Nucleus accumbens (tissue), 56 donors: Measurements from ENCODE around the gene SPRYD3.
"Not testable (repeated sequence)": the region's sequence is repeated elsewhere in the genome, so short reads cannot be mapped to it uniquely, and the experiment has no call there.

Experiments
- DNase-seq, 56 donors: peaks; one replicate each; lab custom pipeline; 2025; lab: John Stamatoyannopoulos, UW

Gene SPRYD3

DNA sequence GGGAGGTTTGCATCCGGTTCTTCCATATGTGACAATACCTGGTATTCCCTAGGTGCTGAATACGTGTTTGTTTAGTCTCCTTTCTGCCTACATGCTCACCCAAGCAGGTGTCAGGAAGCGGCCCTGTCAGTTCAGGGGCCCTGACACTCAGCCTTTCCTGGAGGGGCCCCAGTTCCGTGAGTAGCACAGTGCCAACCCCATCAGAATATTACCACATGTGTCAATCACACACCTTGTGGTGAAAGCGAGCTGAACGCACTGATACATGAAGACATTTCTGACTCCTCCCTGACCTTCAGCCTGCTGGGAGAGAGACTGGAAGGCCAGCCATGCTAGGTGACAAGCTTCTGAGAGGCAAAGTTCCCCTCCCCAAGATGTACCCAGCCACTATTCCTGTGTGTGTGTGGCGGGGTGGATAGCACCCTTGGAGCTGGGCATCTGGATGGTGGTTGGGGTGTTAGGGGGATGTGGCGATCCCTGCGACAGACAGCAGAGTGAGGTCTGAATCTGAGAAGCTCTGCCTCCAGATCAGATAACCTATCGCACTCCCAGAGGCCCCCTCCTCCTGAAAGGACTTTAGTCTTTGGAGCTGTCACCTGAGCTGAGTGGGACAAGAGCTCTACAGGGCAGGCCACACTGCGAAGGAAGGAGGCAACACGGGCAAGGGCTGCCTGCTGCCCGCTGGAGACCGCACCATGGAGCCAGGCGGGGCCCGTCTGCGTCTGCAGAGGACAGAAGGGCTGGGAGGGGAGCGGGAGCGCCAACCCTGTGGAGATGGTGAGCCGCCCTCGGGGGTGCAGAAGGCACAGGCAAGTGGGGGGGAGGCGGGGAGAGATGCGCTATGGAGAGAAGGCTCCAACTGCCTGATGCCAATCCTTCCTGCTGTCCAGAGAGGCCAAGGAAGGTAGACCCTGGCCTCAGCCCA, 24.0 kb upstream of the SPRYD3 start, which contains the start of gene SOAT2:
TSS of gene SOAT2 (plus strand) at position 604 of the 925 bp plus-strand sequence. CDS start at position 696, 92 bp downstream.
- DNase-seq, result no peak

GRCh38 chr12:53101931-53102781, 23.0 kb upstream of the SPRYD3 start:
- no peak for DNase-seq

GRCh38 chr12:53101266-53101665, 22.1 kb upstream of the SPRYD3 start:
- no peak for DNase-seq

DNA sequence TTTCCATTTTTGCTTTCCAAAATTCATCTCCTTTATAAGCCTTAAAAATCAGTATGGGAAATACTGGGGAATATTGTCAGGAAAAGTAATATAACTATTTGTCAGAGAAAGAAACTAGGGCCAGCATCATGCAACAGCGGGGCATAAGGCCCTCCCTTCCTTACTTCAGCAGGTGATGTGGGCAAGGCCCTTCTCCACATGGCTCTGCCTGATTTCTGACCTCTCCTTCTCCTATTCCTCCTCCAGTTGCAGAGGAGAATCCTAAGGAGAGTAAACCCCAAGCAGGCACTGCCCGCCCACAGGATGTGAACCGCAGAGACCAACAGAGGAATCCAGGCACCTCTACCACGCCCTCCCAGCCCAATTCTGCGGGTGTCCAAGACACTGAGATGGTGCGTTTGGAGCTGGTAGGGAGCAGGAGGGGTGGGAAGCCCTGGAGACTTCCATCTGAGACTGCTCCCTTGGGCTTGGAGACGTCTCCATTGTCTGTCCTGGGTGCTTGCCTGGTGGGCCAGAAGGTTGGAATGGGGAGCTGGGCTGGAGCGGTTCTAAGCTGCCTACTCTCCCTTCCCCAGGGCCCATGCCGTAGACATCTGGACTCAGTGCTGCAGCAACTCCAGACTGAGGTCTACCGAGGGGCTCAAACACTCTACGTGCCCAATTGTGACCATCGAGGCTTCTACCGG, 21.4 kb upstream of the SPRYD3 start:
- no peak for DNase-seq

DNA sequence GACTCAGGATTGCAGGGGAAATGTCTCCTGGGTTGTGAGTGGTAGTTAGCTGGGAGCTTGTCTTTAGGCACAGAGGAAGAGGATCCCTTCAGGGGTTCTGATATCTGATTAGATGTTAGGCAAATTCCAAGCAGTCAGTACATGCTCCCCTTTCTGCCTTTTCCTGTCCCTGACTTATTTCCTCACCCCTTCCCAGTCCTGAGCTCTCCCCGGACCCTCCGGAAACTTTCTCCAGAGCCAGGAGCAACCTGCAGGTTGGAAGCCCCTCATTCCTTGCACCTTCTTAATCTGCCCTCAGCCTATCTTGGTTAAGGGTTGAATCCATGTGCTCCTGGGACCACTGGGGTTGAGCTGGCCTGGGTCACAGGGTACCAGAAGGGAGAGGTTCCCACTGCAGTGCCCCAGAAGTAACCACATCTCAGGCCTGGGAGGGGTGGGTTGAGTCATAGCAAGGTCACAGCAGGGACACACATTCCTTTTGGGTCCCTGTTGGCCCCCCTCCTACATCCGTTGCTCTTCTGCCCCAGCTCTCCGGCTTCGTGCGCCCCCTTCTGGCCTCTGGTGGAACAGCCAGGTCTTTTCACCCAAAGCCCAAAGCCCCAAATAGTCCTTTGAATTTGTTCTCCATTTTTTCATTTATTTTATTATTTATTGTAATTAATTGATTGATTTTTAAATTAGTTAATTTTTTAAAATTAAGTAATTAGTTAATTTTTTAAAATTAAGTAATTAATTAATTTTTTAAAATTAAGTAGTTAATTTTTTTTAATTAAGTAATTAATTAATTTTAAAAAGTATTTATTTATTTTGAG, 20.1 kb upstream of the SPRYD3 start:
- peak in 51 of 56 donors; percentile 10 to 91 (median 59) for DNase-seq

- DNase-seq, result peak in 40 of 56 donors; percentile 13 to 86 (median 44)
These were observed 19.3 kb upstream of the SPRYD3 start for GRCh38 chr12:53098354-53098981.

DNA sequence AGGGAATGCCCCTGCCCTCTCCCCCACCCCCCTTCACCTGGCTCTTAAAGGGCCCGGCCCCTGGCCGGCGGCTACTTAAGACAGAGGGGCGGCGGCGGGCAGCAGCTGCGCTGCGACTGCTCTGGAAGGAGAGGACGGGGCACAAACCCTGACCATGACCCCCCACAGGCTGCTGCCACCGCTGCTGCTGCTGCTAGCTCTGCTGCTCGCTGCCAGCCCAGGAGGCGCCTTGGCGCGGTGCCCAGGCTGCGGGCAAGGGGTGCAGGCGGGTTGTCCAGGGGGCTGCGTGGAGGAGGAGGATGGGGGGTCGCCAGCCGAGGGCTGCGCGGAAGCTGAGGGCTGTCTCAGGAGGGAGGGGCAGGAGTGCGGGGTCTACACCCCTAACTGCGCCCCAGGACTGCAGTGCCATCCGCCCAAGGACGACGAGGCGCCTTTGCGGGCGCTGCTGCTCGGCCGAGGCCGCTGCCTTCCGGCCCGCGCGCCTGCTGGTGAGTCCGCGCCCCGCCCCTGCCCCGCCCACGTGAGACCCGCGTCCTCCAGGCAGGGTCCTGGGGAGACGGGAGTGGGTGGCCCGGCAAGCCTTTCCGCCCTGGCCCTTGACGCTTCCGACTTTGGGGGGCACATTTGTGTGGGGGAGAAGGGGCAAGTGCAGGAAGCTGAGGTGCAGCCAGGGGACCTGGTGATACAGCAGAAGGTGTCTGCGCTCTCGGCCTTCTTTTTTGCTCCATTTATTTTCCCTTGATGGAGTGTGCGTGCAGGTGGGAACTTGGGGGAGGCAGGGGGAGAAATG, 18.6 kb upstream of the SPRYD3 start, which contains the start of gene IGFBP6:
TSS of gene IGFBP6 (plus strand) at position 104 of the 790 bp plus-strand sequence. CDS start at position 155, 51 bp downstream.
- peak in 23 of 56 donors; percentile 4 to 76 (median 35) for DNase-seq

DNA sequence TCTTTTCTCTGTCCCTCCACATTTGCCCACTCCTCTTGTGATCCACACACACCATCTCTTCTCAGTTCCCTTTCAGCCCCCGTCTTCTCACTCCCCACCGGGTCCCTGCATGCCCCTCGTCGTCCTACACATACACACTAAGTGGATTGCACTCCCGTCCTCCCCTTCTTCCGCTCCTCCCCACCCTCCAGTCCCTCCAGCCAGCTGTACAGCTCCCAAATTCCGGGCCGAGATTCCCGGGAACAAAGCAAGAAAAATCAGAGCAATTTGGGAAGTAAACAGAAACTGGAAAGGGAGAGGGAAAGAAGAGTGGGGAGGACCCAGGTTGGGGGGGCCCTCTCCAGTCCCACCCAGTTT, 18.0 kb upstream of the SPRYD3 start:
- DNase-seq, result no peak

DNA sequence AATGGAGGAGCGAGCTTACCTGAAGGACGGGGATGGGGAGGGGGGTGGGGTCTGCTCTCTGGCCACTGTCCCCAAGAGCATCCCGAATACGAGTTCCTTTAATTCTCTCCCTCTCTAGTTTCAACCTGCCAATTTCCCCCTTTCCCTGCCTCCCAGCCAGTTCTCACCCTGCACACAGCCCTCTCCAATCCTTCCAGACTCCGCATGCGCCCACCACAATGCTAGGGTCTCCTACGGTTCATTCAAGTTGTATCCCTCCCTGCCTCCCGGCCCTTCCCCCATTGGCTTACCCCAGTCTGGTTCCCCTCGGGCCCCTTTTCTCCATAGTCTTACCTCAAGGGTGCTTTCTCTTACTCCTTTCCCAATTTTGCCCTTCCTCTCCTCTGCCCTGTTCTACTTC, 17.6 kb upstream of the SPRYD3 start:
- DNase-seq, result no peak

DNA sequence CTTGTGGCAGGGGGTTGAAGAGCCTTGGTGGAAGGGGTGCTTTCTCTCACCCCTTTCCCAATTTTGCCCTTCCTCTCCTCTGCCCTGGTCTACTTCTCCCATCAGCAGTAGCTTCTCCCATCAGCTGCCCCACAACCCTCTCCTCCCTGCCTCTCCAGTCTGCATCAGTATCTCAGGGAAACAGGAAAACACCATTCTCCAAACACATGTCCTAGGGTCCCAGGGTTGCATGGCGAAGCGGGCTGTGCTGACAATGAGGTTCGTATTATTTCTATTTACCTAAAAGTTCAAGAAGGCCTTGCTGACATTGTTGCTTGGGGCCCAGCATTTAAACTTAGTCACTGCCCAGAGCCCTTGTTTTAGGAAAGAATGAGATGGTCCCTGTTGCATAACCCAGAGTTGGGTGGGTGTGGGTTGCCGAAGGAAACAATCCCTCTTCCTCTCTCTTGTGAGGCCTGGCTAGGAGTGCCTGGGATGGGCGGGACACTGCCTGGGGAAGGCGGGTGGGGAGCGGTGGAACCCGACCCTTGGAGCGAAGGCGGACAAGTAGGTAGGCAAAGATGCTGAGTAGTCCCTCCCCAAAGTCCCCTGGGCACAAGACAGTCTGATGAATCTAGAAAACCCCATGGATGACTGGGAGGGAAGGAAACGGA, 17.0 kb upstream of the SPRYD3 start:
- DNase-seq, result no peak

GRCh38 chr12:53095596-53095895, 16.4 kb upstream of the SPRYD3 start:
- DNase-seq, result not testable (repeated sequence)

GRCh38 chr12:53094796-53095595, 15.8 kb upstream of the SPRYD3 start:
- DNase-seq, result not testable (repeated sequence)

GRCh38 chr12:53094394-53094787, 15.2 kb upstream of the SPRYD3 start:
- DNase-seq, result no peak

GRCh38 chr12:53093777-53094393, 14.7 kb upstream of the SPRYD3 start:
- peak in 1 of 56 donors; percentile 8 for DNase-seq

DNA sequence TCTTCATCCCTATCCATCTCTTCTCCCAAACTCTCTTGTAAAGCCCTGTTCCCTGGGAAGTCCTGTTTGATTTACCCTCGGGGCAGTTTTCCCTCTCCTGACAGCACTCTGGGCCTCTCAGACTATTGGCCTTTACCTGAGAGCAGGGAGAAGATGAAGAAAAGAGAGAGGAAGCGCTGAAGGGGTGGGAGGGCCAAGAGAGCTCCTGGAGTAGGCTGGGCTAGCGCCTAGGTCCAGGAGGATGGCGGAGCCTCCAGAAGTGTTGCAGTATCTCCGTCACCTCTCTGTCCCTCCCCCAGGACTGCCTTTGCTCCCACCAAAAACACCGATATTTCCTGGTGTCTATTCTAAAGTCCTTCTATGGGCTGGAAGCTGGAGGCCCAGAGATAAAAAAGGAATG, 12.6 kb upstream of the SPRYD3 start:
- DNase-seq, result no peak

- no peak for DNase-seq
These were observed 11.4 kb upstream of the SPRYD3 start for GRCh38 chr12:53090554-53090953.

DNA sequence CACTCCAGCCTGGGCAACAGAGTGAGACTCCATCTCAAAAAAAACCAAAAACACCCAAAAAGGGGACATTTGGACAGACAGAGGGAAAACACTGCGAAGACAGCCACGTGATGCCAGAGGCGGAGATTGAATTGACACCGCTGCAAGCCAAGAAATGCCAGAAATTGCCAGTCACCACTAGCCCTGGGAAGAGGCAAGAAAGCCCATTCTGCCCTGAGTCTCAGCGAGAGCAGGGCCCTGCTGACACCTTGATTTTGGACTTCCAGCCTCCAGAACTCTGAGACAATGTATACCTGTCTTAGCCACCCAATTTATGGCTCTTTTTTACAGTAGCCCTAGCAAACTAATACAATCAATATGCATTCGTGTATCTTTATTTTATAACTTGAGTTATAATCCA, 10.9 kb upstream of the SPRYD3 start:
- DNase-seq, result no peak
